ENCODE measurements around the gene CPT2.
"Not testable (repeated sequence)": the region's sequence is repeated elsewhere in the genome, so short reads cannot be mapped to it uniquely, and the experiment has no call there.

Gene CPT2

GRCh38 chr1:53206083-53206685, 9.6 kb downstream of the CPT2 start:
- DNase-seq: peak; percentile 32
- in situ Hi-C loops (cut with HindIII; ENCODE audit: low pct_ligation_motif_present, low pct_unique_long_range_greater_than_20kb, low sequenced_read_pairs): not testable (repeated sequence)

GRCh38 chr1:53206735-53207379, 10.2 kb downstream of the CPT2 start:
- in situ Hi-C loops (cut with HindIII; ENCODE audit: low pct_ligation_motif_present, low pct_unique_long_range_greater_than_20kb, low sequenced_read_pairs): no loop called here
- no peak for DNase-seq

GRCh38 chr1:53207726-53208125, 11.1 kb downstream of the CPT2 start:
- DNase-seq: no peak
- in situ Hi-C loops (cut with HindIII; ENCODE audit: low pct_ligation_motif_present, low pct_unique_long_range_greater_than_20kb, low sequenced_read_pairs): no loop called here

- in situ Hi-C loops (cut with HindIII; ENCODE audit: low pct_ligation_motif_present, low pct_unique_long_range_greater_than_20kb, low sequenced_read_pairs): no loop called here
- DNase-seq: no peak
These were observed 13.7 kb downstream of the CPT2 start for GRCh38 chr1:53210352-53210751.

GRCh38 chr1:53210954-53211353, 14.3 kb downstream of the CPT2 start:
- in situ Hi-C loops (cut with HindIII; ENCODE audit: low pct_ligation_motif_present, low pct_unique_long_range_greater_than_20kb, low sequenced_read_pairs): no loop called here
- DNase-seq: no peak

GRCh38 chr1:53214376-53214940, 17.8 kb downstream of the CPT2 start:
- in situ Hi-C loops (cut with HindIII; ENCODE audit: low pct_ligation_motif_present, low pct_unique_long_range_greater_than_20kb, low sequenced_read_pairs): no loop called here
- no peak for DNase-seq

GRCh38 chr1:53218201-53218600, 21.6 kb downstream of the CPT2 start:
- DNase-seq: no peak
- in situ Hi-C loops (cut with HindIII; ENCODE audit: low pct_ligation_motif_present, low pct_unique_long_range_greater_than_20kb, low sequenced_read_pairs): no loop called here

GRCh38 chr1:53219711-53220110, 23.1 kb downstream of the CPT2 start:
- no peak for DNase-seq
- in situ Hi-C loops (cut with HindIII; ENCODE audit: low pct_ligation_motif_present, low pct_unique_long_range_greater_than_20kb, low sequenced_read_pairs): no loop called here

- in situ Hi-C loops (cut with HindIII; ENCODE audit: low pct_ligation_motif_present, low pct_unique_long_range_greater_than_20kb, low sequenced_read_pairs): no loop called here
- peak; percentile 88 for DNase-seq
These were observed 23.7 kb downstream of the CPT2 start, which contains the start of gene CZIB for GRCh38 chr1:53220171-53220961. CZIB (minus strand) TSS chr1:53220634; CDS start chr1:53220575, 59 bp downstream.

- DNase-seq: no peak
- in situ Hi-C loops (cut with HindIII; ENCODE audit: low pct_ligation_motif_present, low pct_unique_long_range_greater_than_20kb, low sequenced_read_pairs): no loop called here
These were observed 24.3 kb downstream of the CPT2 start for GRCh38 chr1:53220962-53221286.

- in situ Hi-C loops (cut with HindIII; ENCODE audit: low pct_ligation_motif_present, low pct_unique_long_range_greater_than_20kb, low sequenced_read_pairs): no loop called here
These were observed 41.0 kb downstream of the CPT2 start for GRCh38 chr1:53237638-53238037.

GRCh38 chr1:53238197-53239155, 41.9 kb downstream of the CPT2 start, which contains the start of gene MAGOH:
MAGOH (minus strand) TSS chr1:53238518; CDS start chr1:53238448, 70 bp downstream.
- peak; percentile 95 for DNase-seq
- in situ Hi-C loops (cut with HindIII; ENCODE audit: low pct_ligation_motif_present, low pct_unique_long_range_greater_than_20kb, low sequenced_read_pairs): no loop called here

More at GRCh38 chr1:53237638-53238037, 41.0 kb downstream of the CPT2 start:
- DNase-seq: no peak

- in situ Hi-C loops (cut with HindIII; ENCODE audit: low pct_ligation_motif_present, low pct_unique_long_range_greater_than_20kb, low sequenced_read_pairs): no loop called here
- DNase-seq: no peak
These were observed 45.2 kb downstream of the CPT2 start for GRCh38 chr1:53241828-53242227.

- no peak for DNase-seq
- in situ Hi-C loops (cut with HindIII; ENCODE audit: low pct_ligation_motif_present, low pct_unique_long_range_greater_than_20kb, low sequenced_read_pairs): no loop called here
These were observed 45.8 kb downstream of the CPT2 start for GRCh38 chr1:53242381-53242780.

GRCh38 chr1:53244141-53244540, 47.5 kb downstream of the CPT2 start:
- in situ Hi-C loops (cut with HindIII; ENCODE audit: low pct_ligation_motif_present, low pct_unique_long_range_greater_than_20kb, low sequenced_read_pairs): no loop called here
- no peak for DNase-seq

- peak; percentile 70 for DNase-seq
- in situ Hi-C loops (cut with HindIII; ENCODE audit: low pct_ligation_motif_present, low pct_unique_long_range_greater_than_20kb, low sequenced_read_pairs): no loop called here
These were observed 49.9 kb downstream of the CPT2 start for GRCh38 chr1:53246261-53247134.

- no peak for DNase-seq
- in situ Hi-C loops (cut with HindIII; ENCODE audit: low pct_ligation_motif_present, low pct_unique_long_range_greater_than_20kb, low sequenced_read_pairs): no loop called here
These were observed 53.1 kb downstream of the CPT2 start for GRCh38 chr1:53249706-53250105.

Measured in ACHN (cell line).